ENCODE results near the gene DPP10. TPM values are rescaled to one million over a fixed set of nuclear protein-coding genes. Genes with fewer than 3 reads are reported as not detected.

Gene DPP10
- total RNA-seq, 1 donor from 2014 or later: 6.5 TPM

- Histone ChIP-seq H3F3A (ENCODE audit: low read depth) (no peaks in the 10 kb centered on the region), H3K27me3 (no peaks in the 10 kb centered on the region), H3K9ac (no peak overlapping the region), H3K36me3 (no peaks in the 10 kb centered on the region), H3K79me2 (ENCODE audit: low read depth) (no peaks in the 10 kb centered on the region), H3K4me3 (no peak overlapping the region), H3K9me3 (ENCODE audit: low read depth) (no peaks in the 10 kb centered on the region), H3K4me2 (peak overlapping the region; percentile 60), H3K4me1 (peaks cover 19% of the 10 kb centered on the region), H4K20me1 (ENCODE audit: low read depth) (no peaks in the 10 kb centered on the region), H2AFZ (replicated peaks) (no peak overlapping the region), H3K27ac (no peak overlapping the region)
- H3K27ac Mint-ChIP-seq: no peak overlapping the region
- H3K4me1 Mint-ChIP-seq: peaks cover 7% of the 10 kb centered on the region
- H3K9me3 Mint-ChIP-seq: peaks cover 9% of the 10 kb centered on the region
- peak; percentile 40 for DNase-seq (ENCODE audit: low spot score)
- H3K36me3 Mint-ChIP-seq: no peaks in the 10 kb centered on the region
- TF ChIP-seq EZH2phosphoT487 (IDR thresholded peaks at IDR 0.05): peak; percentile 32
- TF ChIP-seq EZH2 (IDR thresholded peaks at IDR 0.05): no peak
- TF ChIP-seq, protein P1, sequence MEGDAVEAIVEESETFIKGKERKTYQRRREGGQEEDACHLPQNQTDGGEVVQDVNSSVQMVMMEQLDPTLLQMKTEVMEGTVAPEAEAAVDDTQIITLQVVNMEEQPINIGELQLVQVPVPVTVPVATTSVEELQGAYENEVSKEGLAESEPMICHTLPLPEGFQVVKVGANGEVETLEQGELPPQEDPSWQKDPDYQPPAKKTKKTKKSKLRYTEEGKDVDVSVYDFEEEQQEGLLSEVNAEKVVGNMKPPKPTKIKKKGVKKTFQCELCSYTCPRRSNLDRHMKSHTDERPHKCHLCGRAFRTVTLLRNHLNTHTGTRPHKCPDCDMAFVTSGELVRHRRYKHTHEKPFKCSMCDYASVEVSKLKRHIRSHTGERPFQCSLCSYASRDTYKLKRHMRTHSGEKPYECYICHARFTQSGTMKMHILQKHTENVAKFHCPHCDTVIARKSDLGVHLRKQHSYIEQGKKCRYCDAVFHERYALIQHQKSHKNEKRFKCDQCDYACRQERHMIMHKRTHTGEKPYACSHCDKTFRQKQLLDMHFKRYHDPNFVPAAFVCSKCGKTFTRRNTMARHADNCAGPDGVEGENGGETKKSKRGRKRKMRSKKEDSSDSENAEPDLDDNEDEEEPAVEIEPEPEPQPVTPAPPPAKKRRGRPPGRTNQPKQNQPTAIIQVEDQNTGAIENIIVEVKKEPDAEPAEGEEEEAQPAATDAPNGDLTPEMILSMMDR (IDR thresholded peaks at IDR 0.05): no peak
- H3K4me3 Mint-ChIP-seq: no peak overlapping the region
- no peaks in the 10 kb centered on the region for H3K27me3 Mint-ChIP-seq (ENCODE audit: insufficient read depth, low read depth)
Measured at GRCh38 chr2:115364093-115364492, 921.7 kb downstream of the DPP10 start.

- Histone ChIP-seq H3K4me2 (no peak overlapping the region), H3K9ac (no peak overlapping the region), H4K20me1 (ENCODE audit: low read depth) (no peaks in the 10 kb centered on the region), H2AFZ (replicated peaks) (no peak overlapping the region), H3K36me3 (no peaks in the 10 kb centered on the region), H3K4me1 (peaks cover 6% of the 10 kb centered on the region), H3K4me3 (no peak overlapping the region), H3K9me3 (ENCODE audit: low read depth) (peaks cover 4% of the 10 kb centered on the region), H3K27me3 (no peaks in the 10 kb centered on the region), H3K27ac (no peak overlapping the region), H3K79me2 (ENCODE audit: low read depth) (no peaks in the 10 kb centered on the region), H3F3A (ENCODE audit: low read depth) (no peaks in the 10 kb centered on the region)
- peaks cover 7% of the 10 kb centered on the region for H3K36me3 Mint-ChIP-seq
- no peaks in the 10 kb centered on the region for H3K4me1 Mint-ChIP-seq
- H3K4me3 Mint-ChIP-seq: no peak overlapping the region
- DNase-seq (ENCODE audit: low spot score): no peak
- H3K9me3 Mint-ChIP-seq: peaks cover 19% of the 10 kb centered on the region
- no peaks in the 10 kb centered on the region for H3K27me3 Mint-ChIP-seq (ENCODE audit: insufficient read depth, low read depth)
- TF ChIP-seq EZH2phosphoT487 (IDR thresholded peaks at IDR 0.05): no peak
- TF ChIP-seq, protein P1 (IDR thresholded peaks at IDR 0.05): no peak
- no peak for TF ChIP-seq EZH2 (IDR thresholded peaks at IDR 0.05)
- H3K27ac Mint-ChIP-seq: no peak overlapping the region
Measured at GRCh38 chr2:115369400-115369799, 927.0 kb downstream of the DPP10 start.

DNA sequence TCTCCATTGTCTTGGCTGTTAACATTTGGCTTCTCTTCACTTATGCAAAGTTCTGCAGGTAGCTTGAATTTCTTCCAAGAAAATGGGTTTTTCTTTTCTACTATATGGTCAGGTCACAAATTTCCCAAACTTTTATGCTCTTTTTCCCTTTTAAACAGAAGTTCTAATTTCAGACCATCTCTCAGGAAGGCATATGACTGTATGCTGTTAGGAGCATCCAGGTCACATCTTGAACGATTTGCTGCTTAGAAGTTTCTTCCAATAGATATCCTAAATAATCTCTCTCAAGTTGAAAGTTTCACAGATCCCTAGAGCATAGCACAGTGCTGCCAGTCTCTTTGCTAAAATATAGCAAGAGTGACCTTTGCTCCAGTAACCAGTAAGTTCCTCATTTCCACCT is 932.5 kb downstream of the DPP10 start:
- no peak overlapping the region for H3K4me3 ChIP-seq
- H3K4me1 Mint-ChIP-seq: no peaks in the 10 kb centered on the region
- H4K20me1 ChIP-seq (ENCODE audit: low read depth): no peaks in the 10 kb centered on the region
- no peak overlapping the region for H3K9ac ChIP-seq
- no peak overlapping the region for H3K4me2 ChIP-seq
- H3K9me3 ChIP-seq (ENCODE audit: low read depth): peaks cover 4% of the 10 kb centered on the region
- no peaks in the 10 kb centered on the region for H3K36me3 ChIP-seq
- no peak for DNase-seq (ENCODE audit: low spot score)
- H3K79me2 ChIP-seq (ENCODE audit: low read depth): no peaks in the 10 kb centered on the region
- H3K4me3 Mint-ChIP-seq: no peak overlapping the region
- H3K27ac Mint-ChIP-seq: no peak overlapping the region
- H3K27me3 ChIP-seq: no peaks in the 10 kb centered on the region
- H2AFZ ChIP-seq (replicated peaks): no peak overlapping the region
- H3K4me1 ChIP-seq: no peaks in the 10 kb centered on the region
- TF ChIP-seq EZH2phosphoT487 (IDR thresholded peaks at IDR 0.05) (no peak), EZH2 (IDR thresholded peaks at IDR 0.05) (no peak)
- TF ChIP-seq, protein P1 (IDR thresholded peaks at IDR 0.05): no peak
- no peaks in the 10 kb centered on the region for H3K27me3 Mint-ChIP-seq (ENCODE audit: insufficient read depth, low read depth)
- peaks cover 39% of the 10 kb centered on the region for H3K9me3 Mint-ChIP-seq
- peaks cover 7% of the 10 kb centered on the region for H3K36me3 Mint-ChIP-seq
- H3F3A ChIP-seq (ENCODE audit: low read depth): no peaks in the 10 kb centered on the region
- no peak overlapping the region for H3K27ac ChIP-seq

Measured in neural progenitor cell (in vitro differentiated cells).